ENCODE measurements around the gene CRTC2. TPM values are rescaled to one million over a fixed set of nuclear protein-coding genes. Genes with fewer than 3 reads are reported as not detected.
"Not testable (repeated sequence)": the region's sequence is repeated elsewhere in the genome, so short reads cannot be mapped to it uniquely, and the experiment has no call there.

The CRTC2 gene
- total and polyA plus RNA-seq, 2 donors (not counting 1 experiment from before 2014, with no cell fraction given) = 2.6 to 7.1 TPM

GRCh38 chr1:153985341-153985912 is 27.0 kb upstream of the CRTC2 start:
- Histone ChIP-seq H3K27ac (ENCODE audit: insufficient read depth, low read length) (peak overlapping the region; percentile 68), H3K4me3 (replicated peaks in 1 of 4; ENCODE audit: control extremely low read depth in 1 of 4, insufficient read depth in 1 of 4, low read depth in 3 of 4, low read length in 4 of 4) (peak overlapping the region; percentile 54 to 100 (median 84)), H4K20me1 (ENCODE audit: control insufficient read depth, extremely low read depth, insufficient read depth, low read length) (no peaks in the 10 kb centered on the region), H2AFZ (ENCODE audit: low read length) (peak overlapping the region; percentile 57), H3K4me2 (ENCODE audit: extremely low read depth, insufficient read depth, low read length) (peak overlapping the region; percentile 94), H3K9ac (ENCODE audit: insufficient read depth, low read length) (peak overlapping the region; percentile 70), H3K27me3 (ENCODE audit: control insufficient read depth, insufficient read depth, low read length) (no peaks in the 10 kb centered on the region), H3K9me3 (ENCODE audit: control insufficient read depth, insufficient read depth, low read depth, low read length) (no peaks in the 10 kb centered on the region), H3K4me1 (ENCODE audit: control insufficient read depth, extremely low read depth, insufficient read depth, low read length) (peaks cover 3% of the 10 kb centered on the region), H3K79me2 (ENCODE audit: control insufficient read depth, insufficient read depth, low read length) (peaks cover 11% of the 10 kb centered on the region), H3K36me3 (ENCODE audit: control insufficient read depth, insufficient read depth, low read length) (peaks cover 8% of the 10 kb centered on the region)
- no peak for TF ChIP-seq EZH2 (IDR thresholded peaks at IDR 0.05; ENCODE audit: low read length, missing control alignments)
- no peak for TF ChIP-seq CTCF (conservative IDR thresholded peaks at IDR 0.05 in 1 of 2, IDR thresholded peaks at IDR 0.05 in 1 of 2; ENCODE audit: low read depth in 1 of 2, low read length in 2 of 2)
- peak; percentile 72 to 83 for DNase-seq (ENCODE audit: low read depth in 2 of 2)

GRCh38 chr1:153984123-153984894 is 25.9 kb upstream of the CRTC2 start:
- no peaks in the 10 kb centered on the region for H4K20me1 ChIP-seq (ENCODE audit: control insufficient read depth, extremely low read depth, insufficient read depth, low read length)
- H2AFZ ChIP-seq (ENCODE audit: low read length) = no peak overlapping the region
- H3K36me3 ChIP-seq (ENCODE audit: control insufficient read depth, insufficient read depth, low read length) = peaks cover 8% of the 10 kb centered on the region
- H3K27ac ChIP-seq (ENCODE audit: insufficient read depth, low read length) = no peak overlapping the region
- peaks cover 11% of the 10 kb centered on the region for H3K79me2 ChIP-seq (ENCODE audit: control insufficient read depth, insufficient read depth, low read length)
- H3K4me3 ChIP-seq (replicated peaks in 1 of 4; ENCODE audit: control extremely low read depth in 1 of 4, insufficient read depth in 1 of 4, low read depth in 3 of 4, low read length in 4 of 4) = peak overlapping the region; percentile 54 to 100 (median 84)
- H3K4me2 ChIP-seq (ENCODE audit: extremely low read depth, insufficient read depth, low read length) = peak overlapping the region; percentile 94
- DNase-seq (ENCODE audit: low read depth in 2 of 2) = no peak
- no peak for TF ChIP-seq CTCF (conservative IDR thresholded peaks at IDR 0.05 in 1 of 2, IDR thresholded peaks at IDR 0.05 in 1 of 2; ENCODE audit: low read depth in 1 of 2, low read length in 2 of 2)
- no peak for TF ChIP-seq EZH2 (IDR thresholded peaks at IDR 0.05; ENCODE audit: low read length, missing control alignments)
- H3K9me3 ChIP-seq (ENCODE audit: control insufficient read depth, insufficient read depth, low read depth, low read length) = no peaks in the 10 kb centered on the region
- H3K9ac ChIP-seq (ENCODE audit: insufficient read depth, low read length) = no peak overlapping the region
- peaks cover 3% of the 10 kb centered on the region for H3K4me1 ChIP-seq (ENCODE audit: control insufficient read depth, extremely low read depth, insufficient read depth, low read length)
- H3K27me3 ChIP-seq (ENCODE audit: control insufficient read depth, insufficient read depth, low read length) = no peaks in the 10 kb centered on the region

GRCh38 chr1:153981735-153982134 is 23.3 kb upstream of the CRTC2 start:
- H3K27ac ChIP-seq (ENCODE audit: insufficient read depth, low read length); DNase-seq (ENCODE audit: low read depth in 2 of 2); H3K4me2 ChIP-seq (ENCODE audit: extremely low read depth, insufficient read depth, low read length); H3K9ac ChIP-seq (ENCODE audit: insufficient read depth, low read length); H3K9me3 ChIP-seq (ENCODE audit: control insufficient read depth, insufficient read depth, low read depth, low read length); H4K20me1 ChIP-seq (ENCODE audit: control insufficient read depth, extremely low read depth, insufficient read depth, low read length); H2AFZ ChIP-seq (ENCODE audit: low read length); H3K4me1 ChIP-seq (ENCODE audit: control insufficient read depth, extremely low read depth, insufficient read depth, low read length); H3K27me3 ChIP-seq (ENCODE audit: control insufficient read depth, insufficient read depth, low read length); H3K4me3 ChIP-seq (replicated peaks in 1 of 4; ENCODE audit: control extremely low read depth in 1 of 4, insufficient read depth in 1 of 4, low read depth in 3 of 4, low read length in 4 of 4); H3K36me3 ChIP-seq (ENCODE audit: control insufficient read depth, insufficient read depth, low read length): not testable (repeated sequence)
- H3K79me2 ChIP-seq (ENCODE audit: control insufficient read depth, insufficient read depth, low read length) = peaks cover 17% of the 10 kb centered on the region

- not testable (repeated sequence) for H3K27me3 ChIP-seq (ENCODE audit: control insufficient read depth, insufficient read depth, low read length); H3K4me3 ChIP-seq (replicated peaks in 1 of 4; ENCODE audit: control extremely low read depth in 1 of 4, insufficient read depth in 1 of 4, low read depth in 3 of 4, low read length in 4 of 4); H3K9me3 ChIP-seq (ENCODE audit: control insufficient read depth, insufficient read depth, low read depth, low read length); H3K9ac ChIP-seq (ENCODE audit: insufficient read depth, low read length); H3K27ac ChIP-seq (ENCODE audit: insufficient read depth, low read length); DNase-seq (ENCODE audit: low read depth in 2 of 2); H3K4me2 ChIP-seq (ENCODE audit: extremely low read depth, insufficient read depth, low read length); H4K20me1 ChIP-seq (ENCODE audit: control insufficient read depth, extremely low read depth, insufficient read depth, low read length); H2AFZ ChIP-seq (ENCODE audit: low read length); H3K4me1 ChIP-seq (ENCODE audit: control insufficient read depth, extremely low read depth, insufficient read depth, low read length)
- H3K79me2 ChIP-seq (ENCODE audit: control insufficient read depth, insufficient read depth, low read length) = peaks cover 17% of the 10 kb centered on the region
- H3K36me3 ChIP-seq (ENCODE audit: control insufficient read depth, insufficient read depth, low read length) = peaks cover 16% of the 10 kb centered on the region
Observed at GRCh38 chr1:153979091-153979490, 20.7 kb upstream of the CRTC2 start.

All from fibroblast of lung (primary cell).